ENCODE results near the gene CASZ1. TPM values are rescaled to one million over a fixed set of nuclear protein-coding genes. Genes with fewer than 3 reads are reported as not detected.

The CASZ1 gene
- total RNA-seq, 1 experiment from 2014 or later, result 3.9 TPM

DNA sequence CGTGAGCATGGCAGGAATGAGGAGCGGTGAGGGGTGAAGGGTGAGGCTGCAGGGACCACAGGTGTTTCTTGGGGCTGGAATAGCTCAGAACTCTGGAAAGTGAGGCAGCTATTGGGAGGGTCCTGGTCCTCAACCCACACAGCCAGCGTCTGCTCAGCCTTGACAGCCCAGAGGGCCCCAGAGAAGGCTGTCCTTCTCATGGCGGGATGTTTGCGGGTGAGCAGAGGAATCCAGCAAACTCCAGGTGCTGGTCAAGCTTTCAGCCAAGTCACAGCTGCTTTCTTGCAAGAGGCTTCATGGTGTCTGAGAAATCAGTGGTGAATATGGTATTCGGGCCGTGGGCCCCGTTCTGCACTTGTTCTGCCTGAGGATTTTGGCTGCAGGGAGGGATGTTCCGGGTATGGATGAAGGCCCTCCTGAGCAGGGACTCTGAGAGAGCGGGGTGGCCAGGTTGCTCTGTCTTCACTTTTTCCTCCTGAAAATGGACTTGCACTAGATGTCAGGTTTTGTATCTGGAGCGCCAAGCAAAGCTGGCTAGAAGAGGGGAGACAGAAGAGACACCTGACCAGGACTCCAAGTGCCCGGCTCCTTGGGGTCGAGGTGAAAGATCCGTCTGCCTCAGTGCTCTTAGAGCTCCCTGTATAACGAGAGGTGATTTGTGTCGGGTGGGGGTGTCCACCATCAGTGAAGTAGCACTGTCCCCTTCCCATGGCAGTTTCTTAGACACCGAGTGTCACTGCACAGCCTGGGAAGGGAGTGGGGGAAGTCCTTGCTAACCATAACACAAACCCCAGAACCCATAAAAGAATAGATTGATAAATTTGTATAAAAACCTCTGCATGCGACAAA lies 181.8 kb downstream of the CASZ1 start:
- H3K9me3 ChIP-seq (ENCODE audit: control insufficient read depth, low read depth, low read length), result no peaks in the 10 kb centered on the region
- no peak overlapping the region for H2BK20ac ChIP-seq (ENCODE audit: low read depth, low read length, poor library complexity, severe bottlenecking)
- H2BK15ac ChIP-seq (ENCODE audit: low read depth, low read length), result no peak overlapping the region
- no peak overlapping the region for H3K4ac ChIP-seq (ENCODE audit: low read depth, low read length)
- no peak overlapping the region for H2AFZ ChIP-seq (ENCODE audit: low read length)
- no peak overlapping the region for H3K4me3 Mint-ChIP-seq
- no peaks in the 10 kb centered on the region; the same call in 1 of the 2 replicates for H3K4me1 ChIP-seq (ENCODE audit: insufficient read depth, low read length)
- no peaks in the 10 kb centered on the region for H3K23me2 ChIP-seq (ENCODE audit: insufficient read length, low read depth, low read length, poor library complexity, severe bottlenecking)
- H4K91ac ChIP-seq (ENCODE audit: insufficient read length, low read depth, low read length), result no peak overlapping the region
- TF ChIP-seq, protein P1, sequence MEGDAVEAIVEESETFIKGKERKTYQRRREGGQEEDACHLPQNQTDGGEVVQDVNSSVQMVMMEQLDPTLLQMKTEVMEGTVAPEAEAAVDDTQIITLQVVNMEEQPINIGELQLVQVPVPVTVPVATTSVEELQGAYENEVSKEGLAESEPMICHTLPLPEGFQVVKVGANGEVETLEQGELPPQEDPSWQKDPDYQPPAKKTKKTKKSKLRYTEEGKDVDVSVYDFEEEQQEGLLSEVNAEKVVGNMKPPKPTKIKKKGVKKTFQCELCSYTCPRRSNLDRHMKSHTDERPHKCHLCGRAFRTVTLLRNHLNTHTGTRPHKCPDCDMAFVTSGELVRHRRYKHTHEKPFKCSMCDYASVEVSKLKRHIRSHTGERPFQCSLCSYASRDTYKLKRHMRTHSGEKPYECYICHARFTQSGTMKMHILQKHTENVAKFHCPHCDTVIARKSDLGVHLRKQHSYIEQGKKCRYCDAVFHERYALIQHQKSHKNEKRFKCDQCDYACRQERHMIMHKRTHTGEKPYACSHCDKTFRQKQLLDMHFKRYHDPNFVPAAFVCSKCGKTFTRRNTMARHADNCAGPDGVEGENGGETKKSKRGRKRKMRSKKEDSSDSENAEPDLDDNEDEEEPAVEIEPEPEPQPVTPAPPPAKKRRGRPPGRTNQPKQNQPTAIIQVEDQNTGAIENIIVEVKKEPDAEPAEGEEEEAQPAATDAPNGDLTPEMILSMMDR (conservative IDR thresholded peaks at IDR 0.05), result no peak
- H3K27ac Mint-ChIP-seq, result peak overlapping the region in 2 of 3 experiments; percentile 55 to 63; a peak in 4 of 7 replicates
- no peak overlapping the region for H2BK120ac ChIP-seq (ENCODE audit: low read depth, low read length, poor library complexity, severe bottlenecking)
- no peaks in the 10 kb centered on the region for H3K27me3 ChIP-seq (ENCODE audit: insufficient read depth, low read length)
- H3K56ac ChIP-seq (ENCODE audit: insufficient read length, low read depth, low read length), result no peak overlapping the region
- no peaks in the 10 kb centered on the region for H3K79me1 ChIP-seq (ENCODE audit: insufficient read depth, low read depth, low read length, poor library complexity, severe bottlenecking)
- no peak overlapping the region for H2BK12ac ChIP-seq (ENCODE audit: insufficient read length, low read depth, low read length)
- H3K9me3 Mint-ChIP-seq, result no peaks in the 10 kb centered on the region
- no peak overlapping the region for H3K27ac ChIP-seq (ENCODE audit: insufficient read length, low read depth, low read length)
- no CpG with 5 or more reads among the region's 18 CpGs for WGBS (ENCODE audit: extremely low coverage, insufficient read length, low lambda C conversion rate)
- H3K4me2 ChIP-seq (ENCODE audit: insufficient read depth, insufficient read length, low read length), result no peak overlapping the region
- H3K23ac ChIP-seq (ENCODE audit: insufficient read length, low read depth, low read length), result no peak overlapping the region
- no peaks in the 10 kb centered on the region for H4K20me1 ChIP-seq (ENCODE audit: control insufficient read depth, insufficient read depth, insufficient read length)
- peaks cover 0 to 6% (median 6%) of the 10 kb centered on the region in 3 experiments; a peak in 1 of 7 replicates for H3K36me3 Mint-ChIP-seq (ENCODE audit: insufficient read depth in 1 of 3, low read depth in 3 of 3)
- H3K9ac ChIP-seq (ENCODE audit: extremely low read depth, insufficient read length, low read length), result no peak overlapping the region
- H3K4me1 Mint-ChIP-seq, result peaks cover 19 to 21% of the 10 kb centered on the region in 2 experiments
- H4K8ac ChIP-seq (replicated peaks; ENCODE audit: insufficient read length, low read depth, low read length), result no peak overlapping the region
- no peak overlapping the region for H2AK5ac ChIP-seq (ENCODE audit: insufficient read length, low read length)
- no peak overlapping the region for H3K18ac ChIP-seq (ENCODE audit: insufficient read length, low read depth, low read length)
- no peak overlapping the region for H4K5ac ChIP-seq (ENCODE audit: insufficient read length, low read depth, low read length)
- peak; percentile 18 for DNase-seq
- H2BK5ac ChIP-seq (ENCODE audit: insufficient read length, low read length), result no peak overlapping the region
- no peaks in the 10 kb centered on the region for H3K79me2 ChIP-seq (ENCODE audit: insufficient read depth, low read length)
- no peak overlapping the region for H3T11ph ChIP-seq (ENCODE audit: low read length)
- H3K14ac ChIP-seq (ENCODE audit: insufficient read depth, low read length), result no peak overlapping the region
- no peaks in the 10 kb centered on the region for H3K27me3 Mint-ChIP-seq (ENCODE audit: low read depth)

All from H9 (cell line).